ENCODE data around the gene TADA2B.

GRCh38 chr4:7037425-7037824 lies 5.7 kb upstream of the TADA2B start:
- TF ChIP-seq CTCF (conservative IDR thresholded peaks at IDR 0.05; ENCODE audit: low read depth, low read length) (0 out of 2 replicates have a peak, but pooled peaks have one; percentile 18), EZH2 (IDR thresholded peaks at IDR 0.05; ENCODE audit: borderline replicate concordance, low read depth, low read length, poor library complexity, severe bottlenecking) (no peak)
